Psoas muscle (tissue), 8 donors: ENCODE data around the gene SH3D21. TPM values are rescaled to one million over a fixed set of nuclear protein-coding genes. Genes with fewer than 3 reads are reported as not detected.

ENCODE experiments used
- ATAC-seq, 4 donors: fragments of 200-7000 bp; cut with Tn5 transposase; one replicate each; pipeline ENCODE4 v1.9.1; 2020; ENCODE audit warnings: moderate library complexity in 3 of 4, mild to moderate bottlenecking in 2 of 4
- DNase-seq, 2 donors: peaks; one replicate each; pipeline ENCODE4 v3.0.0-alpha.2; 2020
- H3K27ac ChIP-seq: fragments of 200-600 bp; one replicate; pipeline ENCODE4 v1.8.0; 2022
- H3K27me3 ChIP-seq, 3 donors: fragments of 200-600 bp in 1 of 3; one replicate each; pipeline versions ENCODE4 v1.6.1 to v1.8.0; 2013 to 2022; ENCODE audit warnings: low read length in 2 of 3, mild to moderate bottlenecking in 2 of 3, moderate library complexity in 1 of 3; ENCODE audit not compliant: insufficient read depth in 3 of 3
- H3K36me3 ChIP-seq, 2 donors: fragments of 200-600 bp in 1 of 2; one replicate each; pipeline versions ENCODE4 v1.6.1 to v1.8.0; 2013 to 2022; ENCODE audit warnings: low read depth in 1 of 2, mild to moderate bottlenecking in 1 of 2, moderate library complexity in 1 of 2; ENCODE audit not compliant: insufficient read depth in 1 of 2
- H3K4me1 ChIP-seq: fragments of 200-600 bp; one replicate; pipeline ENCODE4 v1.8.0; 2022
- H3K4me3 ChIP-seq: fragments of 200-600 bp; one replicate; pipeline ENCODE4 v1.8.0; 2022; ENCODE audit warnings: mild to moderate bottlenecking
- H3K9me3 ChIP-seq: fragments of 200-600 bp; one replicate; pipeline ENCODE4 v1.8.0; 2022
- CTCF ChIP-seq: fragments of 200-600 bp; IDR thresholded peaks from one replicate; pipeline ENCODE4 v1.8.0; 2022; ENCODE audit warnings: antibody characterized with exemption
- WGBS, 3 donors: extraction: QIAGEN DNeasy Blood & Tissue Kit; methylation state at CpG; one replicate each; pipeline versions ENCODE4 v1.1.6 to v1.1.7; 2013; 5-methylcytosine and 5-hydroxymethylcytosine counted together
- intact Hi-C, 2 donors: fragments of 100-400 bp; cut with DNase I; formaldehyde crosslinking; loops; one replicate each; pipeline versions ENCODE4 v1.11.0 to v1.14.2; 2022
- polyA plus RNA-seq, 3 donors: library from polyadenylated mRNA; stranded (reverse); fragments of 200-250 nt; gene quantifications; one replicate each; pipeline ENCODE4 v1.2.3, GENCODE V29; 2013
- total RNA-seq, 4 donors: library from RNA; stranded (reverse); fragmentation: NEBNext Ultra II Directional in 2 of 4; extraction: Animal tissue kit (Norgen Biotek cat#: 25700) in 2 of 4; gene quantifications; one replicate each; pipeline versions ENCODE4 v1.2.1 to v1.2.4, GENCODE V29; 2021 to 2023
- donor health status: healthy with polysubstance abuse.
- donor health status: DM: no; HTN: no; CAD: no; lungs with moderate emphysema.
- donor health status: Bipolar disorder and iron deficiency.
- donor health status: healthy.
- donor health status: DM: yes; HTN: yes; CAD: no.
- donor health status: DM: no; HTN: no; CAD: no.
- donor health status: DM: no; HTN: no; CAD: no.
- donor health status: DM: yes; HTN: yes; CAD: no.

Gene SH3D21
- total and polyA plus RNA-seq, 7 donors: 0.36 to 1.1 (median 0.88) TPM

- H3K27me3 ChIP-seq: peaks cover 0 to 5% (median 0%) of the 10 kb centered on the region in 3 donors
- 43 to 45% (median 44%) methylated on average over 17 to 23 of the region's 23 CpGs for WGBS, 3 donors
- DNase-seq: no peak
- no peaks in the 10 kb centered on the region for H3K36me3 ChIP-seq
- peak overlapping the region; percentile 56 for H3K27ac ChIP-seq
- H3K4me1 ChIP-seq: peaks cover 10% of the 10 kb centered on the region
- peak overlapping the region; percentile 68 for H3K4me3 ChIP-seq
- no peaks in the 10 kb centered on the region for H3K9me3 ChIP-seq
- intact Hi-C loops: no loop called here
- ATAC-seq: no peak
- TF ChIP-seq CTCF: no peak
Measured at GRCh38 chr1:36320767-36321118, 14.6 kb downstream of the SH3D21 start.

DNA sequence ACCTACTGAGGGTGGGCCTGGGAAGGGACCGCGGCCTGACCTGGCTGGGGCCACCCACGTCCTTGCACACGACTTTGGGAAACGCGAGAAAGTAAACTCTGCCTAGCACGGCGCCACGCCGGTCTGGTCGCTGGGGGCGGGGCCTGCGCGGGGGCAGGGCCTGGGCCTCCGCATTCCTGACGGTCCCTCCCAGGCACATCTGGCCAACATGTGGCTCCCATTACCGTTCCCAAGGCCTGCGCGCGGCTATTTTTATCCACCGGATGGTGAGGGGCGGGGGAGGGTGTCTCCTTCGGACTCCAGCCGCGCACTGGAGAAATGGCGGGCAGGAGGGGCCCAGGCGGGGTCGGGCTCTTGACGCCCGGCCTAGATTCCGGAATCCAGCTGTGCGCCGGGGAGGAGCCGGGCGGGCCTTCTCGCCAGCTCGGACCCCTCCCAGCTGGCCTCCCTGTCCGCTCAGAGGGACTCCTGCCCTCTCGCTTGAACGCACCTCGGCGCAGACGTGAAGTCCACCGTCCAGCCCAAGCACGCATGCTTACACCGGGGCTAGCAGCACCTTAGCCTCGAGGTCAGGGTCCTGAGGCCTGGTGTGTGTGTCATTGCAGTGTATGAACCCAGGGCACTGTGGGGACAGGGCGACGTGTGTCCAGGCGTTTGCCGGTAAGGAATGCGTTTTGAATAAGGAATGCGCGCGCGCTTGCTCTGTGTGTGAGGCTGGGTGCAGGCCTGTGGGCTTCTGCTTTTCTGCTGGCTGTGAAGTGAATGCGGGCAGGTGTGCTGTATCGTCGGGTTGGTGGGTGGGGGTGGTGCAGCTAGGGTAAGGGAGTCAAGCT is 15.2 kb downstream of the SH3D21 start:
- TF ChIP-seq CTCF: no peak
- WGBS, 3 donors: 22 to 31% (median 26%) methylated on average over 51 to 59 of the region's 59 CpGs
- Histone ChIP-seq H3K4me3 (peak overlapping the region; percentile 68), H3K27me3 (peaks cover 0 to 5% (median 0%) of the 10 kb centered on the region in 3 donors), H3K9me3 (no peaks in the 10 kb centered on the region), H3K27ac (peak overlapping the region; percentile 56), H3K4me1 (peaks cover 10% of the 10 kb centered on the region), H3K36me3 (no peaks in the 10 kb centered on the region)
- DNase-seq: peak; percentile 84 to 88
- peak; percentile 45 to 70 (median 66) for ATAC-seq
- intact Hi-C loops: no loop called here

GRCh38 chr1:36322041-36322785 is 16.0 kb downstream of the SH3D21 start:
- Histone ChIP-seq H3K36me3 (no peaks in the 10 kb centered on the region), H3K27me3 (peaks cover 0 to 5% (median 0%) of the 10 kb centered on the region in 3 donors), H3K9me3 (no peaks in the 10 kb centered on the region), H3K4me1 (peaks cover 10% of the 10 kb centered on the region), H3K27ac (peak overlapping the region; percentile 56), H3K4me3 (peak overlapping the region; percentile 68)
- intact Hi-C loops: no loop called here
- peak in 3 of 4 donors; percentile 1 to 4 (median 2) for ATAC-seq
- no peak for TF ChIP-seq CTCF
- WGBS, 3 donors: 69 to 74% (median 70%) methylated on average over 62 to 67 of the region's 67 CpGs
- DNase-seq: no peak

GRCh38 chr1:36322786-36323635 is 16.8 kb downstream of the SH3D21 start:
- no peaks in the 10 kb centered on the region for H3K9me3 ChIP-seq
- DNase-seq: peak in 1 of 2 donors; percentile 60
- peak; percentile 10 to 29 (median 22) for ATAC-seq
- intact Hi-C loops: no loop called here
- H3K27ac ChIP-seq: peak overlapping the region; percentile 56
- no peak for TF ChIP-seq CTCF
- H3K4me3 ChIP-seq: peak overlapping the region; percentile 68
- WGBS, 3 donors: 9 to 18% (median 18%) methylated on average over 34 to 83 of the region's 83 CpGs
- H3K36me3 ChIP-seq: no peaks in the 10 kb centered on the region
- peaks cover 10% of the 10 kb centered on the region for H3K4me1 ChIP-seq
- H3K27me3 ChIP-seq: peaks cover 0 to 5% (median 0%) of the 10 kb centered on the region in 3 donors
